HepG2 (cell line): ENCODE data around the gene GSK3A. TPM values are rescaled to one million over a fixed set of nuclear protein-coding genes. Genes with fewer than 3 reads are reported as not detected.

Experiments used
- CREB1 ChIP-seq, 2 experiments: fragments of 450-650 bp in 1 of 2; IDR thresholded peaks; 2 replicates each; pipeline ENCODE4 v1.6.1; 2016 to 2017; ENCODE audit warnings: control low read depth in 1 of 2, mild to moderate bottlenecking in 1 of 2, missing compliant biosample characterization in 1 of 2, missing genetic modification characterization in 1 of 2
- FLYWCH1 ChIP-seq: sonication (generic); formaldehyde crosslinking; IDR thresholded peaks from 2 replicates; pipeline ENCODE4 v1.8.1; 2023; ENCODE audit warnings: mild to moderate bottlenecking, missing genetic modification reagents
- FOXO1 ChIP-seq: sonication (generic); formaldehyde crosslinking; IDR thresholded peaks from 2 replicates; pipeline ENCODE4 v1.4.0; 2020; ENCODE audit warnings: missing genetic modification reagents
- HDAC2 ChIP-seq: sonication (generic); formaldehyde crosslinking; IDR thresholded peaks from 2 replicates; pipeline ENCODE4 v1.4.0; 2020; ENCODE audit warnings: missing genetic modification reagents
- HDAC6 ChIP-seq: fragments of 200-600 bp; sonication (generic); IDR thresholded peaks from 2 replicates; pipeline ENCODE4 v1.7.0; 2017; ENCODE audit warnings: mild to moderate bottlenecking, antibody characterized with exemption, low read length, low read depth
- ISX ChIP-seq: sonication (generic); formaldehyde crosslinking; conservative IDR thresholded peaks from 2 replicates; pipeline ENCODE4 v1.5.0; 2020; ENCODE audit warnings: missing genetic modification reagents
- LCORL ChIP-seq, 2 experiments: fragments of 450-650 bp in 1 of 2; sonication (generic) in 1 of 2; formaldehyde crosslinking in 1 of 2; IDR thresholded peaks; 2 replicates each; pipeline versions ENCODE4 v1.5.0 to v1.6.1; 2017 to 2020; ENCODE audit warnings: antibody characterized with exemption in 1 of 2, missing genetic modification reagents in 1 of 2
- NCOA2 ChIP-seq: sonication (generic); formaldehyde crosslinking; IDR thresholded peaks from 2 replicates; pipeline ENCODE4 v1.8.0; 2022; ENCODE audit warnings: inconsistent platforms
- RFXANK ChIP-seq: IDR thresholded peaks from 2 replicates; pipeline ENCODE4 v1.6.1; 2016
- SCMH1 ChIP-seq: sonication (generic); formaldehyde crosslinking; IDR thresholded peaks from 2 replicates; pipeline ENCODE4 v1.9.0; 2021; ENCODE audit warnings: missing genetic modification reagents, mild to moderate bottlenecking, borderline replicate concordance
- TEF ChIP-seq: sonication (generic); formaldehyde crosslinking; IDR thresholded peaks from 2 replicates; pipeline ENCODE4 v1.5.0; 2020; ENCODE audit warnings: missing genetic modification reagents
- ZKSCAN1 ChIP-seq: fragments of 150-350 bp; IDR thresholded peaks from 2 replicates; pipeline ENCODE4 v1.6.1; 2014; ENCODE audit warnings: low read length
- ZNF318 ChIP-seq: sonication (generic); formaldehyde crosslinking; IDR thresholded peaks from 2 replicates; pipeline ENCODE4 v1.4.0; 2020; ENCODE audit warnings: mild to moderate bottlenecking, missing genetic modification reagents
- ZNF660 ChIP-seq: sonication (generic); formaldehyde crosslinking; IDR thresholded peaks from 2 replicates; pipeline ENCODE4 v1.5.1; 2020; ENCODE audit warnings: mild to moderate bottlenecking, low read depth, missing genetic modification reagents, borderline replicate concordance
- ZNF878 ChIP-seq: sonication (generic); formaldehyde crosslinking; IDR thresholded peaks from 2 replicates; pipeline ENCODE4 v1.8.1; 2023; ENCODE audit warnings: mild to moderate bottlenecking, missing genetic modification reagents, moderate library complexity
- polyA plus RNA-seq, 8 experiments: library from polyadenylated mRNA; depleted of rRNA in 3 of 8; stranded (reverse) in 7 of 8; unstranded in 1 of 8; fragments of >200 nt; fragmentation: Illumina TruSeq in 4 of 8; extraction: Trizol in 4 of 8; gene quantifications; 2 replicates each; pipeline versions ENCODE4 v1.2.1 to v1.2.3, GENCODE V29; 2011 to 2016; ENCODE audit warnings: low read depth in 4 of 8, missing spikeins in 1 of 8, mixed read lengths in 1 of 8; ENCODE audit not compliant: insufficient read depth in 1 of 8
- total RNA-seq, 5 experiments: library from RNA; depleted of rRNA; stranded (reverse); fragments of >200 nt; fragmentation: Illumina TruSeq; extraction: Trizol; gene quantifications; 2 replicates each; pipeline ENCODE4 v1.2.3, GENCODE V29; 2016; ENCODE audit warnings: low read depth in 1 of 5
- TF ChIP-seq, protein P1 (sequence below): sonication (generic); formaldehyde crosslinking; IDR thresholded peaks from 2 replicates; pipeline ENCODE4 v1.5.1; 2020; ENCODE audit warnings: mild to moderate bottlenecking, missing genetic modification reagents, borderline replicate concordance

Gene GSK3A
- total and polyA plus RNA-seq, 2 of the 13 experiments (the other 11 are each of a cell fraction or from before 2014, with no cell fraction given): 16.9 to 52.5 TPM

DNA sequence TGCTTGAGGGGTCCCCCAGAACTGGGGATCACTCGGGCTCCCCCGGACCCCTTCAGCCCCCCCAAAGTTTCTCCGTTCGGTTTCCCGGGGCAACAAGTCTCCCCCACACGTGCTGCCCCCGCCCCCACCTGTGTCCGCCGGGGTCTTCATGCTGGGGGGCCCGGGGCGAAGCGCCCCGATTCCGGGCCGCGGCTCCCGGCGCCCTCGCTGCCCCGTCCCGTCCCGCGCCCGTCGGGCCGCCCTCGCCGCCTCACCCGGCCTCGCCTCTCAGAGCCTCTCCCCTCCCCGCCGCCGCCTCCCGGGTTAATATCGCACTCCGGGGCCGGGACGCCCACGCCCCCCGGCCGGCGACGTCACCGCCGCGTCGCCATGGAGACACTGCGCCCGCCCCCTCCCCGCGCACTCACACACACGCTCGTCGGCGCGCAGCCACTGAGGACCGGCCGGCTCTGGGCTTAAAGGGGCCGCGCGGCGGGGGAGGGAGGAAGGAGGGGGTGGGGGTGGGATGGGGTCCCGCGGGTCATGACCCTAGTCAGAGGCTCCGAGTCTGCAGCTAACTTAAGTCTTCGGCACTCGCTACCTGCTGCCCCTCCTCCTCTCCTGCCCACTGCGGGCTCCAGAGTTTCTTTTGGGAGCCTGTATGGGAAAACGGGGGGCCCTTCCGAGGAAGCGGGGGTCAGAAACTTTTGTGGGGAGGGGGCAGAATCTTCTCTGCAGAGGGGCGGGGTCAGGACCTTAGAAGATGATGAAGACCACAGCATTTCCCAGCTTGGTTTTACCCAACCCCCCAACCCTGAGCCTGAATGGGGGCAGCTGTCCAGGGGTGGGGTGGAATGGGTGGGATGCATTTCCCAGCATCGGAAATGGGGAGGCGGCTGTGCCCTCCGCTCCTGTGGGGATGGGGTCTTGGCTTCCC is 12.7 kb upstream of the GSK3A start, which contains the start of gene ERF (continued):
- no peak for TF ChIP-seq HDAC2 (CRISPR knock-in tag)
- TF ChIP-seq ZKSCAN1: no peak
- TF ChIP-seq HDAC6: no peak
- TF ChIP-seq ZNF318 (CRISPR knock-in tag): peak; percentile 23; the same call in 1 of the 2 replicates
- TF ChIP-seq, protein P1, sequence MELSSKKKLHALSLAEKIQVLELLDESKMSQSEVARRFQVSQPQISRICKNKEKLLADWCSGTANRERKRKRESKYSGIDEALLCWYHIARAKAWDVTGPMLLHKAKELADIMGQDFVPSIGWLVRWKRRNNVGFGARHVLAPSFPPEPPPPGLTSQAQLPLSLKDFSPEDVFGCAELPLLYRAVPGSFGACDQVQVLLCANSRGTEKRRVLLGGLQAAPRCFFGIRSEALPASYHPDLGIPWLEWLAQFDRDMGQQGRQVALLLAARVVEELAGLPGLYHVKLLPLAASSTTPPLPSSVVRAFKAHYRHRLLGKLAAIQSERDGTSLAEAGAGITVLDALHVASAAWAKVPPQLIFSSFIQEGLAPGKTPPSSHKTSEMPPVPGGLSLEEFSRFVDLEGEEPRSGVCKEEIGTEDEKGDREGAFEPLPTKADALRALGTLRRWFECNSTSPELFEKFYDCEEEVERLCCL (CRISPR knock-in tag): no peak
- TF ChIP-seq TEF (CRISPR knock-in tag): no peak
- no peak for TF ChIP-seq RFXANK
- no peak for TF ChIP-seq ISX
- no peak for TF ChIP-seq NCOA2 (CRISPR knock-in tag)
- peak; percentile 88 for TF ChIP-seq CREB1 (IDR thresholded peaks at IDR 0.05)
- peak; percentile 50; the same call in 1 of the 2 replicates for TF ChIP-seq CREB1 (CRISPR knock-in tag; IDR thresholded peaks at IDR 0.05)
- TF ChIP-seq ZNF660: no peak
- no peak for TF ChIP-seq FLYWCH1 (CRISPR knock-in tag)
- TF ChIP-seq ZNF878 (CRISPR knock-in tag): no peak
- no peak for TF ChIP-seq SCMH1 (CRISPR knock-in tag)
- no peak for TF ChIP-seq FOXO1 (CRISPR knock-in tag)
- no peak for TF ChIP-seq LCORL (IDR thresholded peaks at IDR 0.05)
- no peak for TF ChIP-seq LCORL (CRISPR knock-in tag; IDR thresholded peaks at IDR 0.05)
